Stimulated activated naive CD4-positive, alpha-beta T cell treated with Interleukin-2 at 50 U/mL for 16 hours (primary cell): ENCODE results near the gene PTPRE.

Experiments
- DNase-seq: peaks from one replicate; lab custom pipeline; 2025; lab: John Stamatoyannopoulos, UW

Gene PTPRE

GRCh38 chr10:128125944-128126764 is 219.3 kb downstream of the PTPRE start, which contains the start of gene MKI67:
Gene MKI67 (minus strand): TSS chr10:128126423. CDS start chr10:128125667, 756 bp downstream.
- peak; percentile 93 for DNase-seq

- DNase-seq: no peak
These were observed 221.7 kb downstream of the PTPRE start for GRCh38 chr10:128128582-128128981.

- no peak for DNase-seq
These were observed 223.1 kb downstream of the PTPRE start for GRCh38 chr10:128130051-128130450.
